ENCODE measurements around the gene PDCD4. TPM values are rescaled to one million over a fixed set of nuclear protein-coding genes. Genes with fewer than 3 reads are reported as not detected.

PDCD4 gene
- total and polyA plus RNA-seq, 4 donors: 14.7 to 94.4 (median 25.1) TPM

- H3K36me3 ChIP-seq (ENCODE audit: control insufficient read depth in 4 of 4, insufficient read depth in 3 of 4, low read depth in 1 of 4, low read length in 3 of 4): no peaks in the 10 kb centered on the region
- TF ChIP-seq HNF4A (conservative IDR thresholded peaks at IDR 0.05): no peak
- TF ChIP-seq TAF1 (conservative IDR thresholded peaks at IDR 0.05): no peak
- TF ChIP-seq MAX (IDR thresholded peaks at IDR 0.05): no peak
- no peak for TF ChIP-seq HNF4G (IDR thresholded peaks at IDR 0.05)
- TF ChIP-seq EGR1 (IDR thresholded peaks at IDR 0.05; ENCODE audit: low read depth in 2 of 2): no peak
- no peak for TF ChIP-seq REST (IDR thresholded peaks at IDR 0.05)
- no peak for TF ChIP-seq GABPA (IDR thresholded peaks at IDR 0.05 in 1 of 2, conservative IDR thresholded peaks at IDR 0.05 in 1 of 2)
- TF ChIP-seq FOXA2 (IDR thresholded peaks at IDR 0.05): no peak
- no peak for TF ChIP-seq SP1 (IDR thresholded peaks at IDR 0.05)
- no peak for TF ChIP-seq ATF3 (IDR thresholded peaks at IDR 0.05)
- TF ChIP-seq YY1 (IDR thresholded peaks at IDR 0.05): no peak
- peak overlapping the region; percentile 90 to 91 for H3K27ac ChIP-seq (ENCODE audit: low read depth in 1 of 2, low read length in 2 of 2)
- no peaks in the 10 kb centered on the region for H3K27me3 ChIP-seq (ENCODE audit: control insufficient read depth in 4 of 4, insufficient read depth in 4 of 4, low read length in 3 of 4)
- peaks cover 22 to 52% (median 32%) of the 10 kb centered on the region in 4 donors for H3K4me1 ChIP-seq (ENCODE audit: control insufficient read depth in 4 of 4, insufficient read depth in 4 of 4, low read length in 3 of 4)
- H3K9ac ChIP-seq (ENCODE audit: low read depth in 1 of 2, low read length in 2 of 2): no peak overlapping the region
- no peak for DNase-seq (ENCODE audit: low spot score)
- 52% methylated on average over 2 of the region's 2 CpGs for WGBS
- H3K9me3 ChIP-seq (ENCODE audit: control insufficient read depth in 4 of 4, low read length in 3 of 4): no peaks in the 10 kb centered on the region
- no peak overlapping the region for H3K4me3 ChIP-seq (ENCODE audit: low read depth in 1 of 3, low read length in 3 of 3)
Measured at GRCh38 chr10:110845192-110845755, 26.5 kb upstream of the PDCD4 start.

- H3K36me3 ChIP-seq (ENCODE audit: control insufficient read depth in 4 of 4, insufficient read depth in 3 of 4, low read depth in 1 of 4, low read length in 3 of 4): no peaks in the 10 kb centered on the region
- no peak overlapping the region for H3K4me3 ChIP-seq (ENCODE audit: low read depth in 1 of 3, low read length in 3 of 3)
- H3K27me3 ChIP-seq (ENCODE audit: control insufficient read depth in 4 of 4, insufficient read depth in 4 of 4, low read length in 3 of 4): no peaks in the 10 kb centered on the region
- no peak for DNase-seq (ENCODE audit: low spot score)
- H3K9ac ChIP-seq (ENCODE audit: low read depth in 1 of 2, low read length in 2 of 2): peak overlapping the region in 1 of 2 donors; percentile 36
- WGBS: 38% methylated on average over 3 of the region's 3 CpGs
- H3K9me3 ChIP-seq (ENCODE audit: control insufficient read depth in 4 of 4, low read length in 3 of 4): no peaks in the 10 kb centered on the region
- peaks cover 19 to 45% (median 26%) of the 10 kb centered on the region in 4 donors for H3K4me1 ChIP-seq (ENCODE audit: control insufficient read depth in 4 of 4, insufficient read depth in 4 of 4, low read length in 3 of 4)
- H3K27ac ChIP-seq (ENCODE audit: low read depth in 1 of 2, low read length in 2 of 2): peak overlapping the region; percentile 90 to 91
- peak; percentile 81 for TF ChIP-seq ZBTB33 (IDR thresholded peaks at IDR 0.05)
- peak; percentile 81 to 94 for TF ChIP-seq RXRA (IDR thresholded peaks at IDR 0.05)
- TF ChIP-seq YY1 (IDR thresholded peaks at IDR 0.05): peak; percentile 73
- peak in 1 of 2 donors; percentile 29 for TF ChIP-seq EGR1 (IDR thresholded peaks at IDR 0.05; ENCODE audit: low read depth in 2 of 2)
- TF ChIP-seq ATF3 (IDR thresholded peaks at IDR 0.05): peak; percentile 18
- TF ChIP-seq NR2F2 (IDR thresholded peaks at IDR 0.05): peak; percentile 36
- TF ChIP-seq SP1 (IDR thresholded peaks at IDR 0.05): peak; percentile 89
- TF ChIP-seq TAF1 (conservative IDR thresholded peaks at IDR 0.05): peak; percentile 93
- TF ChIP-seq FOXA1 (IDR thresholded peaks at IDR 0.05): peak; percentile 80
- no peak for TF ChIP-seq CTCF (IDR thresholded peaks at IDR 0.05; ENCODE audit: low read depth, low read length, missing input control)
- TF ChIP-seq MAX (IDR thresholded peaks at IDR 0.05): peak; percentile 59
- no peak for TF ChIP-seq GABPA (IDR thresholded peaks at IDR 0.05 in 1 of 2, conservative IDR thresholded peaks at IDR 0.05 in 1 of 2)
- peak; percentile 78 to 79 for TF ChIP-seq JUND (IDR thresholded peaks at IDR 0.05)
- peak; percentile 74 for TF ChIP-seq FOXA2 (IDR thresholded peaks at IDR 0.05)
- peak; percentile 83 to 86 for TF ChIP-seq HNF4A (conservative IDR thresholded peaks at IDR 0.05)
- peak; percentile 48 for TF ChIP-seq HNF4G (IDR thresholded peaks at IDR 0.05)
Measured at GRCh38 chr10:110845756-110846620, 25.7 kb upstream of the PDCD4 start.

All from liver (tissue), 9 donors.